ENCODE data around the gene ADAM17.
"Not testable (repeated sequence)": the region's sequence is repeated elsewhere in the genome, so short reads cannot be mapped to it uniquely, and the experiment has no call there.

ADAM17 gene

DNA sequence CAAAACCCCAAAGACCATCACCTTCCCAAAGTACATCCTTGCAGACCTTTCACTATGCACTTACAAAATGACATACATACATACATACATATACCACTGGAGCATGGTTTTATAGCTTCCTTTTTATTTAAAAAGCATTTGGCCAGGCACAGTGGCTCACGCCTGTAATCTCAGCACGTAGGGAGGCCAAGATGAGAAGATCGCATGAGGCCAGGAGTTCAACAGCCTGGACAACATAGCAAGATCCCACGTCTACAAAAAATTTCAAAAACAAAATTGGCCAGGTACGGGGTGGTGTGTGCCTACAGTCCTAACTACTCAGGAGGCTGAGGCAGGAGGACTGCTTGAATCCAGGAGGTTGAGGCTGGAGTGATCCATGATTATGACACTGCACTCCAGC is 29.9 kb upstream of the ADAM17 start:
- Mint-ChIP-seq H3K9me3 (no peaks in the 10 kb centered on the region), H3K4me1 (peaks cover 6% of the 10 kb centered on the region), H3K36me3 (ENCODE audit: insufficient read depth) (peaks cover 60% of the 10 kb centered on the region), H3K27ac (ENCODE audit: low read depth) (no peak overlapping the region), H3K4me3 (no peak overlapping the region), H3K27me3 (no peaks in the 10 kb centered on the region)
- ATAC-seq (replicated peaks; ENCODE audit: extremely low read depth, poor library complexity, severe bottlenecking) (no peak), DNase-seq (ENCODE audit: low spot score in 2 of 2) (no peak)

DNA sequence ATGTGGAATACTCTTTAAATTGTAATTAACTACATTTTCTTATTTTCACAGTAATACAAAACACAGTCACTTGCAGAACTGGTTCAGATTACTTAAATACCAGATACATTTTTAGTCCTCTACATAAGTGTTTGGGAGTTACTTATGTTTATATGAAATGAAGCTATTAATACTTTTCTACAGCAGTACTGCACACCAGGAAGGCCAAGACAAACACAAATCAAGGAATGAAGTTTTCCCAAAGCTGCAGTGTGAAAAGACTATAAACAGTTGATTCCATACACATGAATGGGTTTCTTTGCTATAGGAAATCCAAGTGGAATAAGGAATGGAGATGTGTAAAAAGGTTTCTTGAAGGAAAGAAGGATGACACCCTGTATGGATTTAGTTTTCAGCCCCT is 29.3 kb upstream of the ADAM17 start:
- not testable (repeated sequence) for ATAC-seq (replicated peaks; ENCODE audit: extremely low read depth, poor library complexity, severe bottlenecking); H3K4me1 Mint-ChIP-seq; DNase-seq (ENCODE audit: low spot score in 2 of 2); H3K4me3 Mint-ChIP-seq; H3K27me3 Mint-ChIP-seq; H3K27ac Mint-ChIP-seq (ENCODE audit: low read depth); H3K9me3 Mint-ChIP-seq
- peaks cover 56% of the 10 kb centered on the region for H3K36me3 Mint-ChIP-seq (ENCODE audit: insufficient read depth)

DNA sequence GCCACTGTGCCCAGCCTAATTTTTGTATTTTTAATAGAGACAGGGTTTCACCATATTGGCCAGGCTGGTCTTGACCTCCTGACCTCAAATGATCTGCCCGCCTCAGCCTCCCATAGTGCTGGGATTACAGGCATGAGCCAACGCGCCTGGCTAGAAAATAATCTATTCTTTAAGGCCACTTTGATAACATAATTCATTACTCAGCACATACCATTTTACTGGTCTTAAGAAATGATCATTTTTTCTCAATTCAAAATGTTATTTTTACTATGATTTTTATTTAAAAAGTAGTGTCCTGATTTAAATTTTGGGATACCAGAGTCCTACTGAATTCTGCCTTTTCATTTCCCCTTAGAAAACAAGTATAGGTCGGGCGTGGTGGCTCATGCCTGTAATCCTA is 27.0 kb upstream of the ADAM17 start:
- DNase-seq (ENCODE audit: low spot score in 2 of 2) (no peak), ATAC-seq (replicated peaks; ENCODE audit: extremely low read depth, poor library complexity, severe bottlenecking) (no peak)
- Mint-ChIP-seq H3K9me3 (no peaks in the 10 kb centered on the region), H3K36me3 (ENCODE audit: insufficient read depth) (peaks cover 47% of the 10 kb centered on the region), H3K27me3 (no peaks in the 10 kb centered on the region), H3K4me1 (peaks cover 6% of the 10 kb centered on the region), H3K4me3 (no peak overlapping the region), H3K27ac (ENCODE audit: low read depth) (no peak overlapping the region)

DNA sequence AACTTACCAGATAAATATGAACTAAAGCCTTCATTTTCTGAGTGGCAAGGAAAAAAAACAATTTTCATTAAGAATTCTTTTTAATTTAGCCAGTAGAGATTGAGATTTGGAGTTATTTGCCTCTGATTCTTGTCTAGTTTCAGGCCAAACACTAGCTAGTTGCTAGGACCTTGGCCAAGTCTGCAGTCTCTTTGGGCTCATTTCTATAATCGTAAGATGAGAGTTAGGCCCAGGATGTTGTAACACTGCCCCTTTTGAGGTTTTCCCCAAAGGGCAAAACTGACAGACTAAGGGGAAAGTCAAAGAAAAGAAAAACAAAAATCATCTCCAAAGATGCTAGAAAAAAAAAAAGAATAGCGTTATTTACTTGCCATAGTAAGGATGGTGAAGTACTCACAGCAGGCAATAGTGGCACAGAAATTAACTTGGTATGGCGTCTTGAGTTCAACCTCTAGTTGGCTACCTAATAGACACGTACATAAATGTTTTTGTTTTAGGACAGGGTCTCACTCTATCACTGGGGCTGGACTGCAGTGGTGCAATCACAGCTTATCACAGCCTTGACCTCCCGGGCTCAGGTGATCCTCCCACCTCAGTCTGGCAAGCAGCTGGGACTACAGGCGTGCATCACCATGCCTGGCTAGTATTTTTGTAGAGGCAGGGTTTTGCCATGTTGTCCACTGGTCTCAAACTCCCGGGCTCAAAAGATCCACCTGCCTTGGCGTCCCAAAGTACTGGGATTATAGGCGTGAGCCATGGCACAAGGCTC is 23.0 kb upstream of the ADAM17 start:
- no peaks in the 10 kb centered on the region for H3K9me3 Mint-ChIP-seq
- no peak for DNase-seq (ENCODE audit: low spot score in 2 of 2)
- peaks cover 15% of the 10 kb centered on the region for H3K36me3 Mint-ChIP-seq (ENCODE audit: insufficient read depth)
- no peaks in the 10 kb centered on the region for H3K4me1 Mint-ChIP-seq
- H3K27ac Mint-ChIP-seq (ENCODE audit: low read depth): no peak overlapping the region
- H3K27me3 Mint-ChIP-seq: no peaks in the 10 kb centered on the region
- ATAC-seq (replicated peaks; ENCODE audit: extremely low read depth, poor library complexity, severe bottlenecking): no peak
- no peak overlapping the region for H3K4me3 Mint-ChIP-seq

DNA sequence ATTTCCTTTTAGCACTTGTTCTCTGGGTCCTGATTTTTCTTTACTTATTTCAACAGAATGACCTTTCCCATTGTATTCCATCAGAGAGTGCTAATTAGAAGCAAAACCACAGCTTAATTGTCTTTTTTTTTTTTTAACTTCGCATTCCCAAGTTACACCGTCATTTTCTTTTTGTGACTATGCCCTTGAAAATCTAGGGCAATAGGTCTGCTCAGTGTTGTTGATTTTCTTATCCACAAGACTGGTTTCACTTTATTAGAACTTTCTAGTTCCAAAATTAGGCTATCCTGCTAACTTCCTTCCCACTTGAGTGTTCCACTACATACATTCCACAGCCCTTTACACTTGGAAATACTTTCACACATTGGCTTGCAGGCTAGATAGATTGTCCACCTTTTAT is 18.7 kb upstream of the ADAM17 start:
- Mint-ChIP-seq H3K4me3 (no peak overlapping the region), H3K27me3 (no peaks in the 10 kb centered on the region), H3K27ac (ENCODE audit: low read depth) (no peak overlapping the region), H3K36me3 (ENCODE audit: insufficient read depth) (peaks cover 2% of the 10 kb centered on the region), H3K4me1 (no peaks in the 10 kb centered on the region), H3K9me3 (no peaks in the 10 kb centered on the region)
- ATAC-seq (replicated peaks; ENCODE audit: extremely low read depth, poor library complexity, severe bottlenecking): no peak
- no peak for DNase-seq (ENCODE audit: low spot score in 2 of 2)

DNA sequence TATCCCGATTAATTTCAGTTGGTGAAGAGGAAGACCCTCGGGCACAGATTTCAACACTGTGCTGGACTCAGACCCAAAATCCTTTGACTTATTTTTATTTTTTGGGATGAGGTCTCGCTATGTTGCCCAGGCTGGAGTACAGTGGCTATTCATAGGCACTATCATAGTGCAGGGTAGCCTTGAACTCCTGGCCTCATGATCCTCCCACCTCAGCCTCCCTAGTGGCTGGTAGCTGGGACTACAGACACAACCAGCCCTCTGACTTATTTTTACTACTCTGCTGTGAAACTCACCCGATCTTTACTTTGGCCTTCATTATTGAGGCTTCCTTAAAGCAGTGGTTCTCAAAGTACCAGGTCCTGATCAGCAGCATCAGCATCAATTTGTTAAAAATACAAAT is 18.2 kb upstream of the ADAM17 start:
- no peak overlapping the region for H3K4me3 Mint-ChIP-seq
- no peak for DNase-seq (ENCODE audit: low spot score in 2 of 2)
- H3K9me3 Mint-ChIP-seq: no peaks in the 10 kb centered on the region
- H3K27ac Mint-ChIP-seq (ENCODE audit: low read depth): no peak overlapping the region
- H3K27me3 Mint-ChIP-seq: no peaks in the 10 kb centered on the region
- H3K36me3 Mint-ChIP-seq (ENCODE audit: insufficient read depth): peaks cover 2% of the 10 kb centered on the region
- no peaks in the 10 kb centered on the region for H3K4me1 Mint-ChIP-seq
- ATAC-seq (replicated peaks; ENCODE audit: extremely low read depth, poor library complexity, severe bottlenecking): no peak

DNA sequence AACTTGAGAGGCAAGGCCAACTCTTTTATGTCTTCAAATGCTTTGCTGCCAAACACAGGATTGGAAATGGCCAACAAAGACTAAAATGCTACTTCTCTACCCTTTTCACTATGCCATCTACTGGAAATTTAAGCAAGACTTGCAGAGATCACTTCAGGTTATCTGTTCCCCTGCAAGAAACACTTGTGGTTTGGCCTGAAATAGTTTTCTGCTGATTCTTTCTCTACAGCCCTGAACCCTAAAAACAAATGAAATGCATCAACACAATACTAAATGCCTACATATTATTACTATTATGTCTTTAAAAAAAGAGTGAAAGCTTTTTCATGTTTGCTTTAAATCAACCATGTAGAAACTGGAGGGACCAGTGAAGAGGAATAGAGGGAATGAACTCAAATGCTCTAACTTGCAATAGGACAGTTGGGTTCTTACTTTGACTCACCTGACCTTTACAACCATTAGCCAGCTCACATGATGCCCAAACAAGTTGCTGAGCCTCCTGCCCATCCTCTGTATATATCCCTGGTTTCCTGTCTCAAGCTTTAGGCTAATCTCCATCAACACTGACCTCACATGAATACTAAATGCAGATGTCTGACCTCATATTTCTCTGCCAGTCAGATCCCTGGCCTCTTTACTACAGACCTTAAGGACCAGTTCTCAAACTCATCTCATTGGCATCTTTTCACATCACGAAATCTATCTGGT is 17.5 kb upstream of the ADAM17 start:
- H3K36me3 Mint-ChIP-seq (ENCODE audit: insufficient read depth): no peaks in the 10 kb centered on the region
- no peaks in the 10 kb centered on the region for H3K4me1 Mint-ChIP-seq
- ATAC-seq (replicated peaks; ENCODE audit: extremely low read depth, poor library complexity, severe bottlenecking) (no peak), DNase-seq (ENCODE audit: low spot score in 2 of 2) (no peak)
- H3K27ac Mint-ChIP-seq (ENCODE audit: low read depth): no peak overlapping the region
- H3K9me3 Mint-ChIP-seq: no peaks in the 10 kb centered on the region
- no peak overlapping the region for H3K4me3 Mint-ChIP-seq
- H3K27me3 Mint-ChIP-seq: no peaks in the 10 kb centered on the region

DNA sequence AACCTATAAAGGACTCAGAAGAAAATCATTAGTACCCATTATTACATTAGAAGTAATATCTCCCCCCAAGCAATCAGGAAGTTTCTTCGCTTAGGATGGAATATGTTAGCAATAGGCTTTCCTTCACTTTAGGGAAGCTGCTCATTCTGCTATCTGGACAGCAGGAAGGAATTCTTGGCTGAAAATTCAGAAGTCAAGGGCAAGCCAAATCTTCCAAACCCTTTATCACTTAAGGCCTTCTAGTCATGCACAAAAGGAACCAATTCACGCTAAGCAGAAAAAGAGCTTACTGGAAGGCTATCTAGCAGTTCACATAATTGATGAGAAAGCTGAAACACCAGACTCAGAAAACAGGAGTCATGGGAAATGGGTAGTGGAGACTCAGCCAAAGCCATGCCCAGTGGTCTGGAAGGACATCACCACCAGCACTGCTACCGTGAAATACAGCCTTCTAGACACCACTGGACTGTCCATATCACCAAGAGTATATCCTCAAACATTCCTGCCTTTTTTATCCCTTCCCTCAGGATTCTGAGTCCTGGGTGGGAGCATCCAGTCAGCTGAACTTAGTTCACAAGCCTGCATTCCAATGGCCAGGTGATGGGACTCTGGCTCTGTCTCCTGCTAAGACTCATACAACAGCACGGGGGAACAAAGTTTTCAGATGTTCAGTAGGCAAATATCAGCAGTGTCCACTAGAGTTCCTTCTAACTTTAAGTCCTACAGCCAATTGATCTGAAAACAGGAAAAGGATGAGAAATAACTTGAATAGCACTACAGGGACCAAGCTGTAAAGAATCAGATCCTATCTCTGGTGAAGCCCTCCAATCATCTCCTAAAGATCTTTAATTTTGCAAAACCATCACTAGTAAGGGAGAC is 14.8 kb upstream of the ADAM17 start:
- no peaks in the 10 kb centered on the region for H3K27me3 Mint-ChIP-seq
- H3K4me3 Mint-ChIP-seq: no peak overlapping the region
- no peaks in the 10 kb centered on the region for H3K9me3 Mint-ChIP-seq
- no peaks in the 10 kb centered on the region for H3K36me3 Mint-ChIP-seq (ENCODE audit: insufficient read depth)
- no peak overlapping the region for H3K27ac Mint-ChIP-seq (ENCODE audit: low read depth)
- ATAC-seq (replicated peaks; ENCODE audit: extremely low read depth, poor library complexity, severe bottlenecking): no peak
- DNase-seq (ENCODE audit: low spot score in 2 of 2): no peak
- H3K4me1 Mint-ChIP-seq: no peaks in the 10 kb centered on the region

DNA sequence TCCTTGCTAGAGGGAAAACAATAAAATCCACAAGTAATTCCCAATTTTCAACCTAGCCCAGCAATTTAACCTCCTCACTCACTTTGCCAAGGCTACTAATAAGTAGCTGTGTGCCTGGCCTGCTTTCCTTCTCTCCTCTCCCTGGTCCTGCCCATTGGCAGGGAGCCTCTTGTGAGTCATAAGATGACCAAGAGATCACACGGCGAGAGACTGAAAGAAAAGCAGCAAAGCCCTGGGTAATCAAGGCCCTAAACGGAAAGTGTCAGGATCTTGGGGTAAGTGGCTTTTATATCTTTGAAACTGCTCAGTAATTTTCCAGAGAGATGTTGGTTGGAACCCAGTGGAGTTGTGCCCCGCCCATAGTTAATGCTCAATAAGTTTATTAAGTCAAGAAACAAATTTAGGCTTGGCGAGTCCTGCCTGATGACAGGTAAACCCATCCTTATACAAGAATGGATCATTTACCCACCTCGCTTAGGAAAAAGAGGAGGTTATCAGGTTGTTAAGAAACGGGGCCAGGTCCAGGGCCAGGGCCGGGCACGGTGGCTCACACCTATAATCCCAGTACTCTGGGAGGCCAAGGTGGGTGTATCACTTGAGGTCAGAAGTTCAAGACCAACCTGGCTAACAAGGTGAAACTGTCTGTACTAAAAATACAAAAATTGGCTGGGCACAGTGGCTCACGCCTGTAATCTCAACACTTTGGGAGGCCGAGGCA is 10.0 kb upstream of the ADAM17 start:
- no peak for DNase-seq (ENCODE audit: low spot score in 2 of 2)
- Mint-ChIP-seq H3K27ac (ENCODE audit: low read depth) (no peak overlapping the region), H3K4me1 (no peaks in the 10 kb centered on the region), H3K27me3 (no peaks in the 10 kb centered on the region), H3K4me3 (no peak overlapping the region), H3K9me3 (no peaks in the 10 kb centered on the region), H3K36me3 (ENCODE audit: insufficient read depth) (peaks cover 1% of the 10 kb centered on the region)
- ATAC-seq (replicated peaks; ENCODE audit: extremely low read depth, poor library complexity, severe bottlenecking): no peak

DNA sequence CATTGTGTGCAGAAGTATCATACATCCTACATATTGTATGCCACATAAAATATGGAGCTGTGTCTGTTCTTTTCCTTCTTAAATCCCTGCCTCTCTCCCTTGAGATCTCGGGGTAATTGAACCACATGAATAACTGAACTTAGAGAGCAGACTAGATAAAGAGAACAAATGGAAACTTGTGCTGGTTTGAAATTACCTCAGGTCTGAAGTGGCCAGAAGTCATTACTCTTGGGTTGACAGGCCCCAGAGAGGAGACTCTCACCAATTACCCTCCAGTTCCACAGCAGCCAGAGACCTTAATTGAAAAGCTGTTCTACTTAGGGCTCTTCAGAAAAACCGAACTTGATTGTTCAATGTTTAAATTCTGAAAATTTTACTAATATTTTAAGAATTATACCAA is 5.0 kb upstream of the ADAM17 start:
- Mint-ChIP-seq H3K27me3 (no peaks in the 10 kb centered on the region), H3K27ac (ENCODE audit: low read depth) (no peak overlapping the region), H3K9me3 (no peaks in the 10 kb centered on the region), H3K4me1 (peaks cover 5% of the 10 kb centered on the region), H3K36me3 (ENCODE audit: insufficient read depth) (peaks cover 11% of the 10 kb centered on the region), H3K4me3 (no peak overlapping the region)
- no peak for DNase-seq (ENCODE audit: low spot score in 2 of 2)
- ATAC-seq (replicated peaks; ENCODE audit: extremely low read depth, poor library complexity, severe bottlenecking): no peak

DNA sequence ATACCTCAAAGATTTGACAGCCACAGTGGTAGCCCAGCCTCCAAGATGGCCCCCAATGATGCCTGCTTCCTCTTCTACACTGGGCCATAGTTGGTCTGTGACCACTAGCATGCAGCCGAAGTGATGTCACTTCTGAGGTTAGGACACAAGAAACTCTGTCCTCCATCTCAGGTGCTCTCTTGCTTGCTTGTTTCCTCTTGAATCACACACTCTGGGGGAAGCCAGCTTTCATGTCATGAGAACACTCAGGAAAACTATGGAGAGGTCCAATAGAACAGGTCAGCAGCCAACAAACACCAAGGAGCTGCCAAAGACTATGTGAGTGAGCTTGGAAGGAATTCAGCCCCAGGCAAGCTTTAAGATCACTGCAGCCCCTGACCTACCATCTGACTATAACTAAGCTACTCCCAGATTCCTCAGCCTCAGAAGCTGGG is 3.3 kb upstream of the ADAM17 start:
- peaks cover 18% of the 10 kb centered on the region for H3K36me3 Mint-ChIP-seq (ENCODE audit: insufficient read depth)
- DNase-seq (ENCODE audit: low spot score in 2 of 2) (no peak), ATAC-seq (replicated peaks; ENCODE audit: extremely low read depth, poor library complexity, severe bottlenecking) (no peak)
- H3K27ac Mint-ChIP-seq (ENCODE audit: low read depth): no peak overlapping the region
- H3K4me3 Mint-ChIP-seq: no peak overlapping the region
- H3K9me3 Mint-ChIP-seq: no peaks in the 10 kb centered on the region
- H3K4me1 Mint-ChIP-seq: peaks cover 20% of the 10 kb centered on the region
- H3K27me3 Mint-ChIP-seq: no peaks in the 10 kb centered on the region

DNA sequence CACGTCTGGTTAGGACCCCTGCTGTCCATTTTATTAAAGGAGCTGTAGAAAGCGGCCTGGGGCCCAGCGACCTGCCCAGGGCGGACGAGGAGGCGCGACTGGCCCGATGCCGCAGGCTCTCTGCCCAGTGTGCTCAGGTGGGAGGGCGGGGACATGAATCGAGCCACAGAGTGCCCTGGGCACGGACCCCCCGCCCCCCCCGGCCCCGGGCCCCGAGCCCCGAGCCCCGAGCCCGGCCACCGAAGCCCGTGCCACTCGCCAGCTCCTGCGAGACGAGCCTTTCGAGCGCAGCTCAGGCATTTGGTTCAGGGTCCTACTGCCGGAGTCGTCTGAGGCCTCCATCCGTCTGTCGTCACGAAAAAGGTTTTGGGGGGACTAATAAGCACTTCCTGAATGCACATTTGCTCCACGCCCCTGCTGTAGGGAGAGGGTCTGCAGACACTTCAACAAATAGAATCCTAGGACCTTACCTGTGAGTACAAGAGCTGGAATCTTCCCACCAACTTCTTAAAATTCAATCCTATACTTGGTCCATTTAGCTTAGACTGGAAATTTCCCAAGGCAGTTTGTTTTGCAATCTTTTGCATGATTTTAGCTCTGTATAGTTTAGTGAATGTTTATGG is 602 bp upstream of the ADAM17 start:
- Mint-ChIP-seq H3K9me3 (no peaks in the 10 kb centered on the region), H3K4me1 (peaks cover 40% of the 10 kb centered on the region), H3K27ac (ENCODE audit: low read depth) (peak overlapping the region; percentile 91), H3K27me3 (no peaks in the 10 kb centered on the region), H3K4me3 (peak overlapping the region; percentile 93), H3K36me3 (ENCODE audit: insufficient read depth) (peaks cover 18% of the 10 kb centered on the region)
- DNase-seq (ENCODE audit: low spot score in 2 of 2): no peak
- peak; percentile 6 for ATAC-seq (replicated peaks; ENCODE audit: extremely low read depth, poor library complexity, severe bottlenecking)

Data from central memory CD8-positive, alpha-beta T cell (primary cell).